SK-N-SH (cell line): ENCODE measurements around the gene PUM1.
"Not testable (repeated sequence)": the region's sequence is repeated elsewhere in the genome, so short reads cannot be mapped to it uniquely, and the experiment has no call there.

Experiments used
- CTCF ChIP-seq: fragments of 200-600 bp; sonication (generic); IDR thresholded peaks from 2 replicates; pipeline ENCODE4 v1.6.1; 2017; ENCODE audit warnings: antibody characterized with exemption, mild to moderate bottlenecking, moderate library complexity
- EP300 ChIP-seq, 2 experiments: IDR thresholded peaks; 2 replicates each; pipeline versions ENCODE4 v1.4.0 to v1.6.1; 2012; ENCODE audit warnings: borderline replicate concordance in 1 of 2, low read depth in 1 of 2, low read length in 1 of 2
- POLR2AphosphoS5 ChIP-seq: IDR thresholded peaks from 2 replicates; pipeline ENCODE4 v1.6.1; 2012; ENCODE audit warnings: low read depth, low read length

GRCh38 chr1:31088081-31088480, 22.6 kb upstream of the PUM1 start:
- TF ChIP-seq CTCF; POLR2AphosphoS5; EP300 (IDR thresholded peaks at IDR 0.05; ENCODE audit: borderline replicate concordance in 1 of 2, low read depth in 1 of 2, low read length in 1 of 2): not testable (repeated sequence)
